HG03460 (cell line): ENCODE measurements around the gene IGFL2.
"Not testable (repeated sequence)": the region's sequence is repeated elsewhere in the genome, so short reads cannot be mapped to it uniquely, and the experiment has no call there.

Source experiments
- ATAC-seq: cut with Tn5 transposase; IDR thresholded peaks from one replicate; pipeline ENCODE4 v1.9.1; 2021; ENCODE audit not compliant: unreplicated experiment

IGFL2 gene

GRCh38 chr19:46147791-46148288 lies at the start of gene IGFL2:
TSS of gene IGFL2 (plus strand) at chr19:46148238. CDS start at chr19:46148279, 41 bp downstream.
- no peak for ATAC-seq

- no peak for ATAC-seq
Observed at GRCh38 chr19:46100344-46100743, 47.7 kb upstream of the IGFL2 start.

- ATAC-seq = no peak
Observed at GRCh38 chr19:46101293-46101692, 46.7 kb upstream of the IGFL2 start.

GRCh38 chr19:46102333-46102732 lies 45.7 kb upstream of the IGFL2 start:
- not testable (repeated sequence) for ATAC-seq

- ATAC-seq = no peak
Observed at GRCh38 chr19:46107371-46107770, 40.7 kb upstream of the IGFL2 start.

GRCh38 chr19:46109876-46110275 lies 38.2 kb upstream of the IGFL2 start:
- ATAC-seq = no peak

GRCh38 chr19:46111376-46111775 lies 36.7 kb upstream of the IGFL2 start:
- ATAC-seq = no peak

GRCh38 chr19:46112527-46112926 lies 35.5 kb upstream of the IGFL2 start:
- no peak for ATAC-seq

GRCh38 chr19:46113726-46114125 lies 34.3 kb upstream of the IGFL2 start:
- ATAC-seq = no peak

- no peak for ATAC-seq
Observed at GRCh38 chr19:46115396-46116106, 32.5 kb upstream of the IGFL2 start.

- no peak for ATAC-seq
Observed at GRCh38 chr19:46116121-46116520, 31.9 kb upstream of the IGFL2 start.

GRCh38 chr19:46118136-46118535 lies 29.9 kb upstream of the IGFL2 start:
- ATAC-seq = no peak

GRCh38 chr19:46124638-46125115 lies 23.4 kb upstream of the IGFL2 start, which contains the start of gene IGFL3:
TSS of gene IGFL3 (minus strand) at chr19:46124688. CDS start at chr19:46124649, 39 bp downstream.
- no peak for ATAC-seq

- no peak for ATAC-seq
Observed at GRCh38 chr19:46125447-46125846, 22.6 kb upstream of the IGFL2 start.

GRCh38 chr19:46126086-46126580 lies 21.9 kb upstream of the IGFL2 start:
- no peak for ATAC-seq

- ATAC-seq = no peak
Observed at GRCh38 chr19:46131485-46132143, 16.4 kb upstream of the IGFL2 start.

- ATAC-seq = no peak
Observed at GRCh38 chr19:46132508-46133100, 15.4 kb upstream of the IGFL2 start.

- no peak for ATAC-seq
Observed at GRCh38 chr19:46133101-46133627, 14.9 kb upstream of the IGFL2 start.

- no peak for ATAC-seq
Observed at GRCh38 chr19:46133777-46134241, 14.2 kb upstream of the IGFL2 start.

GRCh38 chr19:46134527-46134926 lies 13.5 kb upstream of the IGFL2 start:
- no peak for ATAC-seq

- ATAC-seq = no peak
Observed at GRCh38 chr19:46137915-46138473, 10.0 kb upstream of the IGFL2 start.
